ENCODE results near the gene PAIP2.
"Not testable (repeated sequence)": the region's sequence is repeated elsewhere in the genome, so short reads cannot be mapped to it uniquely, and the experiment has no call there.

The PAIP2 gene

DNA sequence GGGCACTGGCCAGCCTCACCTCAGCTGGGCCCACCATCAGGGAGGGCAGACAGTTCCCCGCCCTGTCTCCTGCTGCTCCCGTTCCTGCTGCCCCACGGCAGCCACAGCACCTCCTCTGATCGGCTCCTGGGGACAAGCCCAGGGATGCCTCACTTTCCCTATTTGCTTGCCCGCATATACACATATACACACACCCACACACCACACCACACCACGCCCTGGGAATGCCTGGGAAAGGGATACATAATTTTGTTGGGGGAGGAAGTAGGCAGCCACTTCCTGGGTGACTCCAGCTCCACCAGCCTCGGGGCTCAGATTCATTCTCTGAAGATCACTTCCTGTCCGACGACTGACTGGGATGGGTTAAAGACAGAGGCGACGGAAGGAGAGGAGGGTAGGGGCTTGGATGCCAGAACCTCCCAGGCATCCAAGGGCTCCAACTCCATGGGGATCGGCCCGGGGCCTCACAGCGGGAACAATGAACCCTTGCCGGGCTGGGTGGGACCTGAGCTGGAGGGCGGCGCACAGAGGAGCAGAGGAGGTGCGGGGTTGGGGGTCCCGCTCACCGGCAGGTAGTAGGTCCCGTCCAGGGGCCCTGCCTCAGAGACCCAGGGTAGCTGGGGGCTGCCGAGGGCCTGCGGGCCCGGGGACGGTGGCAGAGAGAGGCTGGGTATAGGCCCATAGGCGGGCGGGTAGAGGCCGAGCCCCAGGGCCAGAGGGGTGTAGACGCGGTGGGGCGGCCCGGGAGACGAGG is 50.1 kb downstream of the PAIP2 start:
- DNase-seq (ENCODE audit: low read depth in 2 of 2): no peak

DNA sequence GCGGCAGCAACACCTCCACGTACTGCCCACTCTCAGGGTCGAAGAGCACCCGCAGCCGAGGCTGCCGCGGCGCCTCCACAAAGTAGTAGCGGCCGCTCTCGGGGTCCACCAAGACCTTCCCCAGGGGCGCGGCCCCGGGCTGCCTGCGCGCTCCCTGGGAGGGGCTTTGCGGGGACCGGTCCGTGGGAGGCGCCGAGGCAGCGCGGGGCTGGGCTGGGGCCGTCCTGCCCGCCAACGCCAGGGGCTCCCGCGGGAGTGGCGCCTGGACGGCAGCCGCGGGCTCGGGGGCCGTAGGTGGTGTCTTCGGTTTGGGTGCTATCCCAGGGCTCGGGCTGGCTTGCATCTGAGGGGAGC is 50.6 kb downstream of the PAIP2 start:
- DNase-seq (ENCODE audit: low read depth in 2 of 2): no peak

DNA sequence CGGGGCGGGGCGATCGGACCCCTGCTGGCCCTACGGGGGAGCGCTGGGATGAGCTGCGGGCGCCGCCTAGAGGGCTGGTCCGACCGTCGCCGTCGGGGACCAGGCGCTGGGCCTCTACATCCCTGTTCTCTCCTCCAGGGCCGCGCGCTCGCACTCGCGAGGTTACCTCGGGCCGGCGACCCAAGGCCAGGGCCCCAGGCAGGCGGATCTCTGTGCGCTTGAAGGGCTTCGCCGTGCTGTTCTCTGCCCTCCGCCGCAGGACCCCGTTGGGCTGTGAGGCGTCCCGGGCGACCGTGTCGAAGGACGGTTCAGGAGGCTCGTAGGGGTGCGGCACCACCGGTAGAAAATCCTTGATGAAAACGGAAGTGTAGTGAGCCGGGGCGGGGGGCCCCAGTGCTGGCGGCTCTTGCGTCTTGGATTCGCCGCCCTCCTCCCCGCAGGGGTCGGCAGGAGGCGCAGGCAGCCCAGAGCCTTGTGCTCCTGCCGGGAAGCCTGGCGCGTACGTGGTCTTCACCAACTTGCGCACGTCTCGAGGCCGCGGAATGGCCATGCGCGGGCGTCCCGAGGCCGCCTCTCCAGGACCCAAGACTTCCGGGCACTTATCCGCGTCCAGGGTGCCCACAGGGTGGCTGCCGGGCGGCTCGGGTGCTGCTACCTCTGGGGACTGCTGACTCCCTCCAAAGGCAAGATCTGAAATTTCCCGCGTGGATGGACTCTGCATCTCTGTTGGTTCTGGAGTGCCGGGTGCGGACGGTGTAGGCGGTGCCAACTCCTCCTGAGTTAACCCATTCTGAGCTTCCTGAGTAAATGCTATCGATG is 51.2 kb downstream of the PAIP2 start:
- peak; percentile 47 to 59 for DNase-seq (ENCODE audit: low read depth in 2 of 2)

DNA sequence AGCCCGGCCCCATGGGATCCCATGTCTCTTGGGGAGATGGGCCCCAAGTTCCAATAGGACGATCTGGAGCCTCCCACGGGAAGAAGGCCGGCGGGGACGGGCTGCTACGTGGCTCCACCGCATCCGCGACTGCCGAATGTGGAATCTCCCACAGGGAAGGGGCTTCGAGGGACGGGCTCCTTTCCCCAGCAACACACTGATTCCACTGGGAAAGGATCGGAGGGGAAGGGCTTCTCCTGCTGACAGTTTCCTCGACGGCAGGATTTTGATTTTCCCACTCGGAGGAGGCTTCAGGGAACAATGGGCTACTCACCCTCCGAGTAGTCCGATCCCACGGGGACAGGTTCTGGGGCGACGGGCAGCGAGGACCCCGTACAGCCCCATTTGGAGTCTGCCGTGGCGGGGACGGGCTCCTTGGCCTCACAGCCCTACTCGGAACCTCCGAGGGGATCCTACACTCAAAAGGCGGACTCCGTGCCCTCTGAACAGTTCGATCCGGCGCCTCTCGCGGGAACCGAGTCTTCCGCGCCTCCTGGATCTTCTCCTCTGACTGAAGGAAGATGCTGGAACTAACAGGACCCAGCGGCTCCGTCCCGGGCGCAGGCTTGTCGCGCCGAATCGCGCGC is 52.0 kb downstream of the PAIP2 start:
- no peak for DNase-seq (ENCODE audit: low read depth in 2 of 2)

DNA sequence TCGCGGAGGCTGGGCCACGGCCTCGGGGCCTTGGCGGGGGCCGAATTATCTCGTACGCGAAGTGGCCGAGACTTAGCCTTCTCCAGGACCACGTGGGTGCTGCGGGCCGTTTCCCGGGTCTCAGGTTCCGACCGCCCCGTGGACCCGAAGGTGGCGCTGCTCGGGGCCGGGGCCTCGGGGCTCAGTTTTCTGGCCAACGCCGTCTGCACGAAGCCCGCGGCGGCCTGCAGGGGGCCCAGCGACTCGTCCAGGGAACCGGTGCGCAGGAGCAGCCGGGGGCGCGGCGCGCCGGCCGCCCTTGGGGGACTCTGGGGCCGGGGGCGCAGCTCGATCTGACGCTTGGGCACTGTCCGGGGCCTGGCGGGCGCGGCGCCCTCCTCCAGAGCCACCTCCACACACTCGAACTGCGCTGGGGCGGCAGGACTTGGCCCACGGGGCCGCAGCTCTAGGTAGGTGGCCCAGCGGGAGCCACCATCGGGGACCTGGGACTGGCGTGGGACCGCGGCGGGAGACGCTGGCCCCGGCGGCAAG is 52.5 kb downstream of the PAIP2 start:
- DNase-seq (ENCODE audit: low read depth in 2 of 2): peak in 1 of 2 donors; percentile 27

DNA sequence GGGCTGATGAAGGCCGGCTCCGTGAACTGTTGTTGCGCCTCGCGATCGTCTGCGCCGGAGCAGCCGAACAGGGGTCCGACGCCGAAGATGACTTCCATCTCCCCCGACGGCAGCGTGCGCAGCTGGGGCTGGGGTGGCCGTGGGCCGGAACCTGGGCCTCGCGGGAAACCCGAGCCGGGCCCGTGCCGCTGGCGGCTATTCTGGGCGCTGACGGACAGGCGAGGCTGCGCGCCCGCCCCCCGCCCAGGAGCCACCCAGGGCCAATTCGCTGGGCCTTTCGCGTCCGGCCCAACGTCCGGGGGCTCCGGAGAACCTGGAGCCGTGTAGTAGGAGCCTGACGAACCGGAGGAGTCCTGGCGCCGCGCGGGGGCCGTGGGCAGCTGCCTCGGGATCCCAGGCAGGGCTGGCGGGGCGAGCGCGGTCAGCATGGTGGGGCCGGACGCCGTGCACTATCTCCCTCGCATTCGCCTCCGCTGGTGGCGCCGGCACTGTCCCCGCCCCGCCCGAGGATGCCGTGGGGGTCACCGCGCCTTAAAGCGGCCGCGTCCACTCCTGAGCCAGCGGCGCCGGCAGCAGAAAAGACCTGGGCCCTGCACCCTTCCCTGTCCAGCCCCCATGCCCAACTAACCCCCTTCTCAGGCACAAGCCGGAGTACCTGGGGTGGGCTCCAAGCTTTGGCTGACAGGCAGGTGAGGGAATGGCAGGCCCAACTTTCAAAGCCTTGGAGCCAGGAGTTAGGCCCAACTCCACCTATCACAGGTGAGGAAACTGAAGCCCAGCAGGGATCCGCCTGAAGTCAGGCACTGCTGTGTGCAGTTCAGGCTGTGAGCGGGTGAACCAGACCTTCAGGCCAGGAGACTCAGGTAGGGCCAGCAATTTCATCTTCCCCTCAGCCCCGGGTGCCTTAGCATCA is 53.3 kb downstream of the PAIP2 start, which contains the start of gene PROB1:
PROB1 (minus strand) TSS at position 451 of the 913 bp plus-strand sequence; CDS start at position 428, 23 bp downstream.
- DNase-seq (ENCODE audit: low read depth in 2 of 2): no peak

DNA sequence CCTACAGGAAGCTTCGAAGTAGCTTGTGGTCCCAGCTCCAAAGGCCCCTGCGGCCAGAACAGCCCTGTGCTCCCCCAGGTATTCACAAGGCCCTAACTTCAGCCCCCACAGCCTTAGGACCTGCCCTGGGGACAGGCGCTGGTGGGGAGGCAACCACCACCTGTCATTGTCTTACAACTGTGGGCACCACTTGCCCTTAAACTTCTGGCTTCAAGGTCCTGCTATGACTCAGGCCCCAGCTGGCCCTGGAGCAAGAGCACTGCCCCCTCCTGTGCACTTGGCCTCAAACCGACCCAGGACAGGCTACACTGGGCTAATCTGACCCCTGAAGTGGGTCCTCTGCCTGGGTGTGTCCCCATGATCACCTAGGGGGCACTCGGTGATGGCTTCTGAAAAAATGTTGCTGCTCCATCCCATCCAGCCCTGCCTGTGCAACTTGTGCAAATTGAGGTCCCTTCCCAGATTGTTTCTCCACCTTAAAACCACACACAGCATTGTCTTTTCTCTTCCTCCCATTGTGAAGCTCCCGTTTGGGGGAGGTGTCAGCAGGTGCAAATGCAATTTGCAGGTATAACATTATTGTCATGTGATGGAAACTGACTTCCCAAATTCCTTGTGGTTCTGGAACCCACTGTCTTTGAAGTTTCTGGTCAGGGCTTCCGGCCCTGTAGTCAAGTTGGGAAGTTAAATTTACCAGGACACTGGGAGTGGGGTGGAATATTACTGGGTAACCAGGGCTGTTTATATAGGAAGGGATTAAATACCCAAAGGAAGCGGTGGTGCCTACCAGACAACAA is 54.4 kb downstream of the PAIP2 start:
- no peak for DNase-seq (ENCODE audit: low read depth in 2 of 2)

GRCh38 chr5:139396691-139397090 is 55.0 kb downstream of the PAIP2 start:
- no peak for DNase-seq (ENCODE audit: low read depth in 2 of 2)

- no peak for DNase-seq (ENCODE audit: low read depth in 2 of 2)
These were observed 56.3 kb downstream of the PAIP2 start for GRCh38 chr5:139397921-139398320.

GRCh38 chr5:139399501-139400121 is 58.0 kb downstream of the PAIP2 start:
- DNase-seq (ENCODE audit: low read depth in 2 of 2): no peak

GRCh38 chr5:139401546-139401945 is 59.9 kb downstream of the PAIP2 start:
- DNase-seq (ENCODE audit: low read depth in 2 of 2): no peak

- no peak for DNase-seq (ENCODE audit: low read depth in 2 of 2)
These were observed 61.0 kb downstream of the PAIP2 start for GRCh38 chr5:139402561-139403158.

DNA sequence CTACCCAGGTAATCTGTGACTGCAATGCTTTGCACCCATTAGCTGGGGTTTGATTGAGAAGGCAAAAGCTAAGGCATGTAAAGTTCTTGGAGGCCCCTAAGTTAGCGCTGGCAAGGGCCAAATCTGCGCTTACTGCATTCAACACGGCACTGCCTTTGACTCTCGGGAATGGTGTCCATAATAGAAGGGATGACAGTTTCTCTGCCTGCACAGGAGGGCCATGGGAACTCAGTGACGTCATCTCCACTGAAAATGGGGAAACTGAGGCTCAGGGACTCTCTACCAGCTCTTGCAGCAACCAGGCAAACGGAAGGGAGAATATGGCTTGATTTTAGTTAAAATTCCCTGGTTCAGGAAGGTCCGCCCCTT is 61.7 kb downstream of the PAIP2 start:
- no peak for DNase-seq (ENCODE audit: low read depth in 2 of 2)

GRCh38 chr5:139403787-139404483 is 62.3 kb downstream of the PAIP2 start, which contains the start of gene SPATA24:
TSS of gene SPATA24 (minus strand) at chr5:139404089. CDS start at chr5:139404060, 29 bp downstream.
- DNase-seq (ENCODE audit: low read depth in 2 of 2): peak; percentile 89 to 96

GRCh38 chr5:139404484-139404840 is 62.8 kb downstream of the PAIP2 start:
- DNase-seq (ENCODE audit: low read depth in 2 of 2): no peak

DNA sequence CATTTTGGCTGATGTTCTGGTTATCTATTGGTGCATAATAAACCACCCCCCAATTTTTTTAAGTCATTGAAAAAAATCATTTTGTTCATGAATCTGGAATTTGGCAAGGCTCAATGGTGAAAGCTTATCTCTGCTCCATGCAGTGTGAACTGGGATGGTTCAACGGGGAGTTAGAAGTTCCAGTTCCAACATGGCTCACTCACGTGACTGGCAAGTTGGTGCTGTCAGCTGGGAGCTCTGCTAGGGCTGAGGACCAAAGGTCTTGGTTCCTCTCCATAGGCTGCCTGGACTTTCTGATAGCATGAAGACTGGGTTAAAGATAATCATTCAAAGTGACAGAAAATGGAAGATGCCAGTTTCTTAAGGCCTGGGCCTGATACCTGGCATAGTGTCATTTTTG is 65.3 kb downstream of the PAIP2 start:
- no peak for DNase-seq (ENCODE audit: low read depth in 2 of 2)

- DNase-seq (ENCODE audit: low read depth in 2 of 2): no peak
These were observed 65.9 kb downstream of the PAIP2 start for GRCh38 chr5:139407517-139407916.

- DNase-seq (ENCODE audit: low read depth in 2 of 2): no peak
These were observed 66.5 kb downstream of the PAIP2 start for GRCh38 chr5:139408191-139408590.

DNA sequence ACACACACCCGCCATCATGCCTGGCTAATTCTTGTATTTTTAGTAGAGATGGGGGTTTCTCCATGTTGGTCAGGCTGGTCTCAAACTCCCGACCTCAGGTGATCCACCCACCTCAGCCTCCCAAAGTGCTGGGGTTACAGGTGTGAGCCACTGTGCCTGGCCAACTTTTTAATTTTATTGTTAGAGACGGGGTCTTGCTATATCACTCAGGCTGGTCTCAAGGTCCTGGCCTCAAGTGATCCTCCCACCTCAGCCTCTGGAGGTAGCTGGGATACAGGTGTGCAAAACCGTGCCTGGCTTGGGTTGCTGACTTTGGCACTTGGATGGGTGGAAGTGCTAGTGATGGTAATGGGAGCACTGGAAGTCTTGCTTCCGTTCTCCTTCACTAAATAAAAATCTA is 67.5 kb downstream of the PAIP2 start:
- DNase-seq (ENCODE audit: low read depth in 2 of 2): not testable (repeated sequence)
